ENCODE measurements around the gene HOXC5. TPM values are rescaled to one million over a fixed set of nuclear protein-coding genes. Genes with fewer than 3 reads are reported as not detected.

Gene HOXC5
- total RNA-seq, 1 donor from 2014 or later: not detected

- FAIRE-seq (no peak), DNase-seq (ENCODE audit: low read depth) (no peak)
- Histone ChIP-seq H3K9ac (ENCODE audit: low read length) (no peak overlapping the region), H3K79me2 (ENCODE audit: insufficient read depth, low read length) (no peaks in the 10 kb centered on the region), H3K4me3 (ENCODE audit: insufficient read depth, low read depth, low read length) (no peak overlapping the region), H2AFZ (ENCODE audit: low read depth, low read length) (no peak overlapping the region), H3K4me1 (ENCODE audit: insufficient read depth, low read length) (no peaks in the 10 kb centered on the region), H3K9me3 (ENCODE audit: insufficient read depth, low read depth, low read length) (no peaks in the 10 kb centered on the region), H3K4me2 (ENCODE audit: low read length) (no peak overlapping the region), H4K20me1 (ENCODE audit: insufficient read depth, low read length) (no peaks in the 10 kb centered on the region), H3K36me3 (ENCODE audit: insufficient read depth, low read length) (no peaks in the 10 kb centered on the region), H3K27me3 (ENCODE audit: insufficient read depth, low read length) (peaks cover 95% of the 10 kb centered on the region), H3K27ac (ENCODE audit: low read depth, low read length) (no peak overlapping the region)
- Mint-ChIP-seq H3K4me3 (ENCODE audit: unreplicated experiment) (no peak overlapping the region), H3K4me1 (ENCODE audit: low read depth, unreplicated experiment) (no peaks in the 10 kb centered on the region), H3K9me3 (ENCODE audit: unreplicated experiment) (peaks cover 9% of the 10 kb centered on the region), H3K36me3 (ENCODE audit: low read depth, unreplicated experiment) (no peaks in the 10 kb centered on the region), H3K27me3 (ENCODE audit: low read depth, unreplicated experiment) (peaks cover 92% of the 10 kb centered on the region), H3K27ac (ENCODE audit: unreplicated experiment) (no peak overlapping the region)
- TF ChIP-seq, protein P1, sequence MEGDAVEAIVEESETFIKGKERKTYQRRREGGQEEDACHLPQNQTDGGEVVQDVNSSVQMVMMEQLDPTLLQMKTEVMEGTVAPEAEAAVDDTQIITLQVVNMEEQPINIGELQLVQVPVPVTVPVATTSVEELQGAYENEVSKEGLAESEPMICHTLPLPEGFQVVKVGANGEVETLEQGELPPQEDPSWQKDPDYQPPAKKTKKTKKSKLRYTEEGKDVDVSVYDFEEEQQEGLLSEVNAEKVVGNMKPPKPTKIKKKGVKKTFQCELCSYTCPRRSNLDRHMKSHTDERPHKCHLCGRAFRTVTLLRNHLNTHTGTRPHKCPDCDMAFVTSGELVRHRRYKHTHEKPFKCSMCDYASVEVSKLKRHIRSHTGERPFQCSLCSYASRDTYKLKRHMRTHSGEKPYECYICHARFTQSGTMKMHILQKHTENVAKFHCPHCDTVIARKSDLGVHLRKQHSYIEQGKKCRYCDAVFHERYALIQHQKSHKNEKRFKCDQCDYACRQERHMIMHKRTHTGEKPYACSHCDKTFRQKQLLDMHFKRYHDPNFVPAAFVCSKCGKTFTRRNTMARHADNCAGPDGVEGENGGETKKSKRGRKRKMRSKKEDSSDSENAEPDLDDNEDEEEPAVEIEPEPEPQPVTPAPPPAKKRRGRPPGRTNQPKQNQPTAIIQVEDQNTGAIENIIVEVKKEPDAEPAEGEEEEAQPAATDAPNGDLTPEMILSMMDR (IDR thresholded peaks at IDR 0.05; ENCODE audit: insufficient read depth, low read depth, low read length): no peak
- no peak for TF ChIP-seq EZH2 (IDR thresholded peaks at IDR 0.05; ENCODE audit: insufficient read depth, low read length)
Measured at GRCh38 chr12:54048406-54049093, 15.7 kb downstream of the HOXC5 start.

DNA sequence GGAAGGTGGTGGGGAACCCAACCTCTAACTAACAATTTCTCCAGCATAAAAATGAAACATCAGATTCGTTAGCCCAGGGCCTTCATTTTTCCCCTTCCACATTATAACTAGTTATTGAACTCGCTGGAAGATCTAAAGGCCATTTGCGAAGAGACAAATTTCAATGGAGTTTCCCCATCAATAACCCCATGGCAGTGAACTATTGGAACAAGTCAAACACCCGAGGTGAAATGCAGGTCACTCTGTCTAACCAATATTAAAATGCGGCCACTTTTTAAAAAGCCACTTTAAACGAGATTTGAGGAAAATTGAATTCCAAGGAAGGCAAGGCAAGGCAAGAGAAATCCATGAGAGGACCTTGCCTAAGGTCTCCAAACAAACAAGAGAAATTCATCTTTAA lies 16.3 kb downstream of the HOXC5 start:
- Histone ChIP-seq H3K9me3 (ENCODE audit: insufficient read depth, low read depth, low read length) (no peaks in the 10 kb centered on the region), H3K36me3 (ENCODE audit: insufficient read depth, low read length) (no peaks in the 10 kb centered on the region), H2AFZ (ENCODE audit: low read depth, low read length) (no peak overlapping the region), H3K79me2 (ENCODE audit: insufficient read depth, low read length) (no peaks in the 10 kb centered on the region), H3K27ac (ENCODE audit: low read depth, low read length) (no peak overlapping the region), H4K20me1 (ENCODE audit: insufficient read depth, low read length) (no peaks in the 10 kb centered on the region), H3K4me3 (ENCODE audit: insufficient read depth, low read depth, low read length) (no peak overlapping the region), H3K9ac (ENCODE audit: low read length) (no peak overlapping the region), H3K27me3 (ENCODE audit: insufficient read depth, low read length) (peaks cover 94% of the 10 kb centered on the region), H3K4me1 (ENCODE audit: insufficient read depth, low read length) (no peaks in the 10 kb centered on the region), H3K4me2 (ENCODE audit: low read length) (no peak overlapping the region)
- H3K4me3 Mint-ChIP-seq (ENCODE audit: unreplicated experiment): no peak overlapping the region
- peaks cover 9% of the 10 kb centered on the region for H3K9me3 Mint-ChIP-seq (ENCODE audit: unreplicated experiment)
- no peak for FAIRE-seq
- H3K4me1 Mint-ChIP-seq (ENCODE audit: low read depth, unreplicated experiment): no peaks in the 10 kb centered on the region
- no peak overlapping the region for H3K27ac Mint-ChIP-seq (ENCODE audit: unreplicated experiment)
- no peak for TF ChIP-seq EZH2 (IDR thresholded peaks at IDR 0.05; ENCODE audit: insufficient read depth, low read length)
- TF ChIP-seq, protein P1 (IDR thresholded peaks at IDR 0.05; ENCODE audit: insufficient read depth, low read depth, low read length): no peak
- no peak for DNase-seq (ENCODE audit: low read depth)
- peaks cover 2% of the 10 kb centered on the region for H3K36me3 Mint-ChIP-seq (ENCODE audit: low read depth, unreplicated experiment)
- H3K27me3 Mint-ChIP-seq (ENCODE audit: low read depth, unreplicated experiment): peaks cover 92% of the 10 kb centered on the region

GRCh38 chr12:54050482-54050810 lies 17.6 kb downstream of the HOXC5 start:
- peaks cover 89% of the 10 kb centered on the region for H3K27me3 Mint-ChIP-seq (ENCODE audit: low read depth, unreplicated experiment)
- FAIRE-seq: no peak
- no peak overlapping the region for H3K4me3 ChIP-seq (ENCODE audit: insufficient read depth, low read depth, low read length)
- H3K4me1 Mint-ChIP-seq (ENCODE audit: low read depth, unreplicated experiment): no peaks in the 10 kb centered on the region
- no peaks in the 10 kb centered on the region for H3K4me1 ChIP-seq (ENCODE audit: insufficient read depth, low read length)
- no peak overlapping the region for H3K27ac Mint-ChIP-seq (ENCODE audit: unreplicated experiment)
- no peak overlapping the region for H3K4me3 Mint-ChIP-seq (ENCODE audit: unreplicated experiment)
- no peaks in the 10 kb centered on the region for H4K20me1 ChIP-seq (ENCODE audit: insufficient read depth, low read length)
- no peaks in the 10 kb centered on the region for H3K9me3 ChIP-seq (ENCODE audit: insufficient read depth, low read depth, low read length)
- peaks cover 90% of the 10 kb centered on the region for H3K27me3 ChIP-seq (ENCODE audit: insufficient read depth, low read length)
- H3K79me2 ChIP-seq (ENCODE audit: insufficient read depth, low read length): no peaks in the 10 kb centered on the region
- H3K9me3 Mint-ChIP-seq (ENCODE audit: unreplicated experiment): peaks cover 11% of the 10 kb centered on the region
- no peaks in the 10 kb centered on the region for H3K36me3 ChIP-seq (ENCODE audit: insufficient read depth, low read length)
- no peak overlapping the region for H2AFZ ChIP-seq (ENCODE audit: low read depth, low read length)
- no peak overlapping the region for H3K27ac ChIP-seq (ENCODE audit: low read depth, low read length)
- H3K4me2 ChIP-seq (ENCODE audit: low read length): no peak overlapping the region
- no peak for DNase-seq (ENCODE audit: low read depth)
- peaks cover 2% of the 10 kb centered on the region for H3K36me3 Mint-ChIP-seq (ENCODE audit: low read depth, unreplicated experiment)
- TF ChIP-seq EZH2 (IDR thresholded peaks at IDR 0.05; ENCODE audit: insufficient read depth, low read length): no peak
- TF ChIP-seq, protein P1 (IDR thresholded peaks at IDR 0.05; ENCODE audit: insufficient read depth, low read depth, low read length): no peak
- H3K9ac ChIP-seq (ENCODE audit: low read length): no peak overlapping the region
